OCI-LY7 (cell line): ENCODE measurements around the gene OLA1.

Source experiments
- CTCF ChIP-seq: fragments of 200-600 bp; sonication (generic); conservative IDR thresholded peaks from 2 replicates; pipeline ENCODE4 v1.5.1; 2014; ENCODE audit warnings: mild to moderate bottlenecking, antibody characterized with exemption, low read length, moderate library complexity, mixed read lengths
- EZH2phosphoT487 ChIP-seq: fragments of 200-600 bp; sonication (generic); IDR thresholded peaks from 2 replicates; pipeline ENCODE4 v1.6.1; 2018; ENCODE audit warnings: low read depth, borderline replicate concordance, mild to moderate bottlenecking, mixed run types, antibody characterized with exemption, low read length, moderate library complexity, mixed read lengths

- TF ChIP-seq EZH2phosphoT487 (no peak), CTCF (no peak)
Measured at GRCh38 chr2:174083843-174084458, 164.4 kb downstream of the OLA1 start.
